WTC11 (cell line): ENCODE measurements around the gene ZNF492.

Experiments used
- ELF4 ChIP-seq: sonication (generic); formaldehyde crosslinking; IDR thresholded peaks from 2 replicates; pipeline ENCODE4 v1.8.1; 2022; ENCODE audit warnings: low read depth, mild to moderate bottlenecking, moderate library complexity, missing genetic modification reagents
- ESRRA ChIP-seq: sonication (generic); formaldehyde crosslinking; IDR thresholded peaks from 2 replicates; pipeline ENCODE4 v1.8.1; 2022; ENCODE audit warnings: mild to moderate bottlenecking, missing genetic modification reagents, borderline replicate concordance
- MYBL2 ChIP-seq: sonication (generic); formaldehyde crosslinking; IDR thresholded peaks from 2 replicates; pipeline ENCODE4 v1.8.1; 2023; ENCODE audit warnings: mild to moderate bottlenecking, moderate library complexity, missing genetic modification reagents
- ZNF232 ChIP-seq: sonication (generic); formaldehyde crosslinking; IDR thresholded peaks from 2 replicates; pipeline ENCODE4 v1.8.0; 2022; ENCODE audit warnings: mild to moderate bottlenecking, missing genetic modification reagents
- TF ChIP-seq, protein P1 (sequence below): fragments of 200-600 bp; IDR thresholded peaks from 2 replicates; pipeline ENCODE4 v1.8.0; 2022; ENCODE audit warnings: antibody characterized with exemption
- TF ChIP-seq, protein P2 (sequence below): sonication (generic); formaldehyde crosslinking; IDR thresholded peaks from 2 replicates; pipeline ENCODE4 v1.8.0; 2023; ENCODE audit warnings: missing genetic modification reagents
- TF ChIP-seq, protein P3 (sequence below): sonication (generic); formaldehyde crosslinking; IDR thresholded peaks from 2 replicates; pipeline ENCODE4 v1.8.1; 2022; ENCODE audit warnings: low read depth, missing genetic modification reagents, borderline replicate concordance
- TF ChIP-seq, protein P4 (sequence below): sonication (generic); formaldehyde crosslinking; conservative IDR thresholded peaks from 2 replicates; pipeline ENCODE4 v1.8.1; 2023; ENCODE audit warnings: mild to moderate bottlenecking, low read depth, missing genetic modification reagents, moderate library complexity
- TF ChIP-seq, protein P5 (sequence below): sonication (generic); formaldehyde crosslinking; IDR thresholded peaks from 2 replicates; pipeline ENCODE4 v1.8.0; 2022; ENCODE audit warnings: mild to moderate bottlenecking, missing genetic modification reagents

DNA sequence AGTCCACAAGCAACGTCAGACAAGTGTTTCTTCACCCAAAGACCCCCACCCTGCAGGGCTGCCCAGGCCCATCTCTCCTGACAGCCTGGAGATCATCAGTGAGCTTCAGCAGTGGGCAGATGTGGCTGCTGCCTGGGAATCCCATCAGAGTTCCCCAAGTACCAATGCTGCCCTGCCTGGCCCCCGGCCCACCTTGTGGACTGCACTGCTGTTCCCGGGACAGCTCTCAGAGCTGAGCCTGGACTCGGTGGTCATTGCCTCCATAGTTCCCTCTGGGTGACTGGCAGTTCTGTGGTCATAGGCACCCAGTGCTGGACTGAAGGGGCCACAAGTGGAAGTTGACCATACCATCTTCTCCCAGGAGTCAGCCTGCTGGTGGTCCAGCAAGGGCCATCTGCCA, 24.5 kb upstream of the ZNF492 start:
- TF ChIP-seq, protein P1, sequence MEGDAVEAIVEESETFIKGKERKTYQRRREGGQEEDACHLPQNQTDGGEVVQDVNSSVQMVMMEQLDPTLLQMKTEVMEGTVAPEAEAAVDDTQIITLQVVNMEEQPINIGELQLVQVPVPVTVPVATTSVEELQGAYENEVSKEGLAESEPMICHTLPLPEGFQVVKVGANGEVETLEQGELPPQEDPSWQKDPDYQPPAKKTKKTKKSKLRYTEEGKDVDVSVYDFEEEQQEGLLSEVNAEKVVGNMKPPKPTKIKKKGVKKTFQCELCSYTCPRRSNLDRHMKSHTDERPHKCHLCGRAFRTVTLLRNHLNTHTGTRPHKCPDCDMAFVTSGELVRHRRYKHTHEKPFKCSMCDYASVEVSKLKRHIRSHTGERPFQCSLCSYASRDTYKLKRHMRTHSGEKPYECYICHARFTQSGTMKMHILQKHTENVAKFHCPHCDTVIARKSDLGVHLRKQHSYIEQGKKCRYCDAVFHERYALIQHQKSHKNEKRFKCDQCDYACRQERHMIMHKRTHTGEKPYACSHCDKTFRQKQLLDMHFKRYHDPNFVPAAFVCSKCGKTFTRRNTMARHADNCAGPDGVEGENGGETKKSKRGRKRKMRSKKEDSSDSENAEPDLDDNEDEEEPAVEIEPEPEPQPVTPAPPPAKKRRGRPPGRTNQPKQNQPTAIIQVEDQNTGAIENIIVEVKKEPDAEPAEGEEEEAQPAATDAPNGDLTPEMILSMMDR = no peak
- TF ChIP-seq, protein P2, sequence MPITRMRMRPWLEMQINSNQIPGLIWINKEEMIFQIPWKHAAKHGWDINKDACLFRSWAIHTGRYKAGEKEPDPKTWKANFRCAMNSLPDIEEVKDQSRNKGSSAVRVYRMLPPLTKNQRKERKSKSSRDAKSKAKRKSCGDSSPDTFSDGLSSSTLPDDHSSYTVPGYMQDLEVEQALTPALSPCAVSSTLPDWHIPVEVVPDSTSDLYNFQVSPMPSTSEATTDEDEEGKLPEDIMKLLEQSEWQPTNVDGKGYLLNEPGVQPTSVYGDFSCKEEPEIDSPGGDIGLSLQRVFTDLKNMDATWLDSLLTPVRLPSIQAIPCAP = no peak
- TF ChIP-seq, protein P3, sequence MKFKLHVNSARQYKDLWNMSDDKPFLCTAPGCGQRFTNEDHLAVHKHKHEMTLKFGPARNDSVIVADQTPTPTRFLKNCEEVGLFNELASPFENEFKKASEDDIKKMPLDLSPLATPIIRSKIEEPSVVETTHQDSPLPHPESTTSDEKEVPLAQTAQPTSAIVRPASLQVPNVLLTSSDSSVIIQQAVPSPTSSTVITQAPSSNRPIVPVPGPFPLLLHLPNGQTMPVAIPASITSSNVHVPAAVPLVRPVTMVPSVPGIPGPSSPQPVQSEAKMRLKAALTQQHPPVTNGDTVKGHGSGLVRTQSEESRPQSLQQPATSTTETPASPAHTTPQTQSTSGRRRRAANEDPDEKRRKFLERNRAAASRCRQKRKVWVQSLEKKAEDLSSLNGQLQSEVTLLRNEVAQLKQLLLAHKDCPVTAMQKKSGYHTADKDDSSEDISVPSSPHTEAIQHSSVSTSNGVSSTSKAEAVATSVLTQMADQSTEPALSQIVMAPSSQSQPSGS = no peak
- TF ChIP-seq, protein P4, sequence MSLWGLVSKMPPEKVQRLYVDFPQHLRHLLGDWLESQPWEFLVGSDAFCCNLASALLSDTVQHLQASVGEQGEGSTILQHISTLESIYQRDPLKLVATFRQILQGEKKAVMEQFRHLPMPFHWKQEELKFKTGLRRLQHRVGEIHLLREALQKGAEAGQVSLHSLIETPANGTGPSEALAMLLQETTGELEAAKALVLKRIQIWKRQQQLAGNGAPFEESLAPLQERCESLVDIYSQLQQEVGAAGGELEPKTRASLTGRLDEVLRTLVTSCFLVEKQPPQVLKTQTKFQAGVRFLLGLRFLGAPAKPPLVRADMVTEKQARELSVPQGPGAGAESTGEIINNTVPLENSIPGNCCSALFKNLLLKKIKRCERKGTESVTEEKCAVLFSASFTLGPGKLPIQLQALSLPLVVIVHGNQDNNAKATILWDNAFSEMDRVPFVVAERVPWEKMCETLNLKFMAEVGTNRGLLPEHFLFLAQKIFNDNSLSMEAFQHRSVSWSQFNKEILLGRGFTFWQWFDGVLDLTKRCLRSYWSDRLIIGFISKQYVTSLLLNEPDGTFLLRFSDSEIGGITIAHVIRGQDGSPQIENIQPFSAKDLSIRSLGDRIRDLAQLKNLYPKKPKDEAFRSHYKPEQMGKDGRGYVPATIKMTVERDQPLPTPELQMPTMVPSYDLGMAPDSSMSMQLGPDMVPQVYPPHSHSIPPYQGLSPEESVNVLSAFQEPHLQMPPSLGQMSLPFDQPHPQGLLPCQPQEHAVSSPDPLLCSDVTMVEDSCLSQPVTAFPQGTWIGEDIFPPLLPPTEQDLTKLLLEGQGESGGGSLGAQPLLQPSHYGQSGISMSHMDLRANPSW = no peak
- TF ChIP-seq ZNF232 (CRISPR knock-in tag) (no peak), MYBL2 (CRISPR knock-in tag) (no peak), ESRRA (no peak), ELF4 (CRISPR knock-in tag) (no peak)
- TF ChIP-seq, protein P5, sequence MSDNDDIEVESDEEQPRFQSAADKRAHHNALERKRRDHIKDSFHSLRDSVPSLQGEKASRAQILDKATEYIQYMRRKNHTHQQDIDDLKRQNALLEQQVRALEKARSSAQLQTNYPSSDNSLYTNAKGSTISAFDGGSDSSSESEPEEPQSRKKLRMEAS = no peak
